ENCODE results near the gene PCSK6. TPM values are rescaled to one million over a fixed set of nuclear protein-coding genes. Genes with fewer than 3 reads are reported as not detected.

PCSK6 gene
- polyA plus RNA-seq, 3 donors, result 0.05 to 0.10 TPM; not detected in 1

DNA sequence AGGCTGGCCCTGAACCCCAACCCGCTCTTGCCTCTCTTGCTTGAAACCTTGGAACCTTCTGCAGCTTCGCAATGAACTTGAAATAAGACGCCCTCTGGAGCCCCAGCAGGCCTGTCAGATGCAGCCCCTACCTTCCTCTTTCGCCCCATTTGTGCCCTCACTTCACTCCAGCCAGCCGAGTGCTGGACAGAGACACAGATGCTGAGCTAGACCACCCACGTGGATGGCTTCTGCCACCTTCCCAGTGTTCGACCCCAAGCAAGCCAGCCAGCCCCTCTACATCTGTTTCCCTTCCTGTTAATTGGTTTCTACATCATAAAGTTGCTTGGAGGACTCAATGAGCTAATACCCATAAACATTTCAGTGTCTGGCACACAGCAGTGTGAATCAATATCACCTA is 170.7 kb downstream of the PCSK6 start:
- Histone ChIP-seq H2AFZ (ENCODE audit: insufficient read depth, low read depth, low read length, poor library complexity, severe bottlenecking) (peak overlapping the region; percentile 20), H3K9ac (ENCODE audit: insufficient read depth, low read length, poor library complexity, severe bottlenecking) (no peak overlapping the region), H3K36me3 (replicated peaks in 1 of 2; ENCODE audit: control insufficient read depth in 1 of 2, insufficient read depth in 2 of 2, low read length in 2 of 2) (no peaks in the 10 kb centered on the region), H3K27me3 (ENCODE audit: control insufficient read depth in 2 of 2, insufficient read depth in 2 of 2, low read length in 2 of 2) (peaks cover 0 to 14% of the 10 kb centered on the region in 2 donors), H3K4me3 (replicated peaks in 1 of 3; ENCODE audit: low read depth in 2 of 3, low read length in 3 of 3) (no peak overlapping the region), H4K20me1 (ENCODE audit: insufficient read depth, low read length) (no peaks in the 10 kb centered on the region), H3K9me3 (replicated peaks in 1 of 2; ENCODE audit: control insufficient read depth in 1 of 2, insufficient read depth in 1 of 2, low read length in 2 of 2) (no peaks in the 10 kb centered on the region), H3K79me2 (ENCODE audit: insufficient read depth, low read length) (no peaks in the 10 kb centered on the region), H3K4me2 (replicated peaks; ENCODE audit: extremely low read depth, low read length, poor library complexity, severe bottlenecking) (no peak overlapping the region), H3K27ac (ENCODE audit: low read depth in 1 of 2, low read length in 2 of 2) (no peak overlapping the region), H3K4me1 (ENCODE audit: control insufficient read depth in 1 of 2, insufficient read depth in 2 of 2, low read length in 2 of 2) (peaks cover 11 to 12% of the 10 kb centered on the region in 2 donors)
- Mint-ChIP-seq H3K27ac (peak overlapping the region in 2 of 7 donors; percentile 8 to 74), H3K4me1 (peaks cover 16% of the 10 kb centered on the region), H3K36me3 (peaks cover 0 to 2% of the 10 kb centered on the region in 2 donors), H3K27me3 (ENCODE audit: low read depth in 3 of 3) (peaks cover 21 to 52% (median 26%) of the 10 kb centered on the region in 3 donors), H3K9me3 (peaks cover 0 to 5% (median 2%) of the 10 kb centered on the region in 7 donors), H3K4me3 (no peak overlapping the region)
- intact Hi-C loops (cut with micrococcal nuclease), result no loop called here
- DNase-seq, result no peak
- TF ChIP-seq, protein P1, sequence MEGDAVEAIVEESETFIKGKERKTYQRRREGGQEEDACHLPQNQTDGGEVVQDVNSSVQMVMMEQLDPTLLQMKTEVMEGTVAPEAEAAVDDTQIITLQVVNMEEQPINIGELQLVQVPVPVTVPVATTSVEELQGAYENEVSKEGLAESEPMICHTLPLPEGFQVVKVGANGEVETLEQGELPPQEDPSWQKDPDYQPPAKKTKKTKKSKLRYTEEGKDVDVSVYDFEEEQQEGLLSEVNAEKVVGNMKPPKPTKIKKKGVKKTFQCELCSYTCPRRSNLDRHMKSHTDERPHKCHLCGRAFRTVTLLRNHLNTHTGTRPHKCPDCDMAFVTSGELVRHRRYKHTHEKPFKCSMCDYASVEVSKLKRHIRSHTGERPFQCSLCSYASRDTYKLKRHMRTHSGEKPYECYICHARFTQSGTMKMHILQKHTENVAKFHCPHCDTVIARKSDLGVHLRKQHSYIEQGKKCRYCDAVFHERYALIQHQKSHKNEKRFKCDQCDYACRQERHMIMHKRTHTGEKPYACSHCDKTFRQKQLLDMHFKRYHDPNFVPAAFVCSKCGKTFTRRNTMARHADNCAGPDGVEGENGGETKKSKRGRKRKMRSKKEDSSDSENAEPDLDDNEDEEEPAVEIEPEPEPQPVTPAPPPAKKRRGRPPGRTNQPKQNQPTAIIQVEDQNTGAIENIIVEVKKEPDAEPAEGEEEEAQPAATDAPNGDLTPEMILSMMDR (IDR thresholded peaks at IDR 0.05), result no peak
- WGBS (ENCODE audit: insufficient coverage), result 44% methylated on average over 7 of the region's 7 CpGs

DNA sequence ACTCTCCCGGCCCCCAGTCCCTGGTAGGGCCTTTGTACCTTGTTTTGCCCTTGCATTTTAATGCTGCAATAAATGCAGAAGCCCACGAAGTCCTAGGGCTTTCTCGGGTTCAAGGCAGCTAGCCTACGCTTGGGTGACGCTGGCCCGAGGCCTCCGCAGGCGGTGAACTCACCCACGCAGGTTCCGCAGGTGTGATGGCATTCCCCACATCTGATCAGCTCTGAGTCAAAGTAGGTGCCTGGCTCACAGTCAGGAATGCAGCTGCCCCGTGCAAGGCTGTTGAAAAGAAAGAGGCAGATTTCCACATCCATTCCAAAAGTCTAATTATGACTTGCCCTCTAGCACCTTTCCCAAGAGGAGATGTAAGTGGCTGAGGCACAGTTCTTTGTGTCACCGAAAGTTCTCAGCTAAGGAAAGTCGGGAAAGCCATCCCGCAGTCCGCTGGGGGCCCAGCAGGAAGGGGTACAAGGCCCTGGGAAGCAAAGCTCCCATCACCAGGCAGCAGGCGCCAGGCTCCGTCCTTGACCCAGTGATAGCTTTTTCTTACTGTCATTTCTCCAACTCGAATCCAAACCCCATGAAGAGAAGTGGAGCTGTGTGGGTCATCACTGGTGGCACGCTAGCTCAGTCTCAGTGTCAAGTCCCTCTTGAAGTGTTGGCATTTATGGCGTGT is 171.2 kb downstream of the PCSK6 start:
- Histone ChIP-seq H3K36me3 (replicated peaks in 1 of 2; ENCODE audit: control insufficient read depth in 1 of 2, insufficient read depth in 2 of 2, low read length in 2 of 2) (no peaks in the 10 kb centered on the region), H3K4me2 (replicated peaks; ENCODE audit: extremely low read depth, low read length, poor library complexity, severe bottlenecking) (no peak overlapping the region), H2AFZ (ENCODE audit: insufficient read depth, low read depth, low read length, poor library complexity, severe bottlenecking) (no peak overlapping the region), H3K9ac (ENCODE audit: insufficient read depth, low read length, poor library complexity, severe bottlenecking) (no peak overlapping the region), H3K9me3 (replicated peaks in 1 of 2; ENCODE audit: control insufficient read depth in 1 of 2, insufficient read depth in 1 of 2, low read length in 2 of 2) (no peaks in the 10 kb centered on the region), H3K4me3 (replicated peaks in 1 of 3; ENCODE audit: low read depth in 2 of 3, low read length in 3 of 3) (no peak overlapping the region), H4K20me1 (ENCODE audit: insufficient read depth, low read length) (no peaks in the 10 kb centered on the region), H3K27ac (ENCODE audit: low read depth in 1 of 2, low read length in 2 of 2) (no peak overlapping the region), H3K27me3 (ENCODE audit: control insufficient read depth in 2 of 2, insufficient read depth in 2 of 2, low read length in 2 of 2) (peaks cover 0 to 14% of the 10 kb centered on the region in 2 donors), H3K4me1 (ENCODE audit: control insufficient read depth in 1 of 2, insufficient read depth in 2 of 2, low read length in 2 of 2) (peaks cover 11 to 12% of the 10 kb centered on the region in 2 donors), H3K79me2 (ENCODE audit: insufficient read depth, low read length) (no peaks in the 10 kb centered on the region)
- H3K36me3 Mint-ChIP-seq, result peaks cover 0 to 2% of the 10 kb centered on the region in 2 donors
- intact Hi-C loops (cut with micrococcal nuclease), result no loop called here
- peaks cover 0 to 5% (median 2%) of the 10 kb centered on the region in 7 donors for H3K9me3 Mint-ChIP-seq
- H3K4me1 Mint-ChIP-seq, result peaks cover 16% of the 10 kb centered on the region
- DNase-seq, result no peak
- TF ChIP-seq, protein P1 (IDR thresholded peaks at IDR 0.05), result no peak
- WGBS (ENCODE audit: insufficient coverage), result 96% methylated on average over 13 of the region's 20 CpGs
- peak overlapping the region in 1 of 2 donors; percentile 0 for H3K4me3 Mint-ChIP-seq
- peaks cover 20 to 51% (median 24%) of the 10 kb centered on the region in 3 donors for H3K27me3 Mint-ChIP-seq (ENCODE audit: low read depth in 3 of 3)
- no peak overlapping the region for H3K27ac Mint-ChIP-seq

Data from CD14-positive monocyte (primary cell).